ENCODE results near the gene CLCNKA.

Gene CLCNKA

GRCh38 chr1:16011936-16012589, 9.8 kb upstream of the CLCNKA start:
- no peak for TF ChIP-seq ZBTB7A (IDR thresholded peaks at IDR 0.05; ENCODE audit: low read depth)
- TF ChIP-seq, protein P1, sequence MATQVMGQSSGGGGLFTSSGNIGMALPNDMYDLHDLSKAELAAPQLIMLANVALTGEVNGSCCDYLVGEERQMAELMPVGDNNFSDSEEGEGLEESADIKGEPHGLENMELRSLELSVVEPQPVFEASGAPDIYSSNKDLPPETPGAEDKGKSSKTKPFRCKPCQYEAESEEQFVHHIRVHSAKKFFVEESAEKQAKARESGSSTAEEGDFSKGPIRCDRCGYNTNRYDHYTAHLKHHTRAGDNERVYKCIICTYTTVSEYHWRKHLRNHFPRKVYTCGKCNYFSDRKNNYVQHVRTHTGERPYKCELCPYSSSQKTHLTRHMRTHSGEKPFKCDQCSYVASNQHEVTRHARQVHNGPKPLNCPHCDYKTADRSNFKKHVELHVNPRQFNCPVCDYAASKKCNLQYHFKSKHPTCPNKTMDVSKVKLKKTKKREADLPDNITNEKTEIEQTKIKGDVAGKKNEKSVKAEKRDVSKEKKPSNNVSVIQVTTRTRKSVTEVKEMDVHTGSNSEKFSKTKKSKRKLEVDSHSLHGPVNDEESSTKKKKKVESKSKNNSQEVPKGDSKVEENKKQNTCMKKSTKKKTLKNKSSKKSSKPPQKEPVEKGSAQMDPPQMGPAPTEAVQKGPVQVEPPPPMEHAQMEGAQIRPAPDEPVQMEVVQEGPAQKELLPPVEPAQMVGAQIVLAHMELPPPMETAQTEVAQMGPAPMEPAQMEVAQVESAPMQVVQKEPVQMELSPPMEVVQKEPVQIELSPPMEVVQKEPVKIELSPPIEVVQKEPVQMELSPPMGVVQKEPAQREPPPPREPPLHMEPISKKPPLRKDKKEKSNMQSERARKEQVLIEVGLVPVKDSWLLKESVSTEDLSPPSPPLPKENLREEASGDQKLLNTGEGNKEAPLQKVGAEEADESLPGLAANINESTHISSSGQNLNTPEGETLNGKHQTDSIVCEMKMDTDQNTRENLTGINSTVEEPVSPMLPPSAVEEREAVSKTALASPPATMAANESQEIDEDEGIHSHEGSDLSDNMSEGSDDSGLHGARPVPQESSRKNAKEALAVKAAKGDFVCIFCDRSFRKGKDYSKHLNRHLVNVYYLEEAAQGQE (IDR thresholded peaks at IDR 0.05; ENCODE audit: low read depth), result no peak
- TF ChIP-seq EGR1 (IDR thresholded peaks at IDR 0.05), result no peak
- TF ChIP-seq FOXM1 (IDR thresholded peaks at IDR 0.05; ENCODE audit: borderline replicate concordance, low read depth), result no peak
- TF ChIP-seq CREB1 (IDR thresholded peaks at IDR 0.05; ENCODE audit: low read depth), result no peak
- no peak for TF ChIP-seq CEBPB (IDR thresholded peaks at IDR 0.05)
- no peak for TF ChIP-seq TEAD4 (IDR thresholded peaks at IDR 0.05)
- no peak for TF ChIP-seq RAD21 (IDR thresholded peaks at IDR 0.05; ENCODE audit: low read depth)
- no peak for TF ChIP-seq NFIC (IDR thresholded peaks at IDR 0.05)
- no peak for TF ChIP-seq TCF12 (IDR thresholded peaks at IDR 0.05; ENCODE audit: low read depth)

DNA sequence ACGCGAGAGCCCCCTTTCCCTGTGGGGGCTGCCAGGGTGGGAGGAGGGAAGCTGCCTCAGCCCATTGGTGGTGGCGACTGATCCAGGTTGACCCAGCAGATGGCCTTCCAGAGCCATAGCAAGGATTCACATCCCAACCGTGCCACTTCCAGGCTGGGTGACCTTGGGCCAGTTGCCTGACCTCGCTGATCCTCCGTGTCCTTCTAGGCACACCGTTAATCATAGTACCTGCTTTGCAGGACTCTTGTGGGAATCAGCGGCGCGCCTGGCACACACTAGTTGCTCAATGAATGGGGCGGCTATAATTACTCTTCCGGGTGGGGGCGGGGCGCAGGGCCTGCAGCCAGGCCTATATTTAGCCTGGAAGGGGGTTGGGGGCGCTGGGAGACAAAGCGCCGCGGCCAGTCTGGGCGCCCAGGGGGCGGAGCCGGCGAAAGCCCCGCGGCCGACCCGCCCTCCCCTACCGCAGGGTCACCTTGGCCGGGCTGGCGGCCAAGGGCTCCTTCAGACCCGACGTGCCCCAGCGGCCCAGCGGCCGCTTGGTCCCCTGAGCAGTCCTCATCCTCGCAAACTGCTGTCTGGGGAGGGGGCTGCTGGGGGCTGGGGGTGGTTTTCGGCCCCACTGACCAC, 9.1 kb upstream of the CLCNKA start:
- TF ChIP-seq NFIC (IDR thresholded peaks at IDR 0.05), result peak; percentile 66; the same call in 1 of the 2 replicates
- TF ChIP-seq TEAD4 (IDR thresholded peaks at IDR 0.05), result 0 out of 2 replicates have a peak, but pooled peaks have one; percentile 11
- no peak for TF ChIP-seq TAF1 (IDR thresholded peaks at IDR 0.05; ENCODE audit: low read depth)
- peak; percentile 22; the same call in 1 of the 2 replicates for TF ChIP-seq RAD21 (IDR thresholded peaks at IDR 0.05; ENCODE audit: low read depth)
- TF ChIP-seq, protein P1 (IDR thresholded peaks at IDR 0.05; ENCODE audit: low read depth), result no peak
- TF ChIP-seq TCF12 (IDR thresholded peaks at IDR 0.05; ENCODE audit: low read depth), result 0 out of 2 replicates have a peak, but pooled peaks have one; percentile 38
- 0 out of 2 replicates have a peak, but pooled peaks have one; percentile 25 for TF ChIP-seq EGR1 (IDR thresholded peaks at IDR 0.05)
- TF ChIP-seq ZBTB7A (IDR thresholded peaks at IDR 0.05; ENCODE audit: low read depth), result no peak
- peak; percentile 81 for TF ChIP-seq CEBPB (IDR thresholded peaks at IDR 0.05)
- TF ChIP-seq YY1 (IDR thresholded peaks at IDR 0.05; ENCODE audit: low read depth), result no peak

DNA sequence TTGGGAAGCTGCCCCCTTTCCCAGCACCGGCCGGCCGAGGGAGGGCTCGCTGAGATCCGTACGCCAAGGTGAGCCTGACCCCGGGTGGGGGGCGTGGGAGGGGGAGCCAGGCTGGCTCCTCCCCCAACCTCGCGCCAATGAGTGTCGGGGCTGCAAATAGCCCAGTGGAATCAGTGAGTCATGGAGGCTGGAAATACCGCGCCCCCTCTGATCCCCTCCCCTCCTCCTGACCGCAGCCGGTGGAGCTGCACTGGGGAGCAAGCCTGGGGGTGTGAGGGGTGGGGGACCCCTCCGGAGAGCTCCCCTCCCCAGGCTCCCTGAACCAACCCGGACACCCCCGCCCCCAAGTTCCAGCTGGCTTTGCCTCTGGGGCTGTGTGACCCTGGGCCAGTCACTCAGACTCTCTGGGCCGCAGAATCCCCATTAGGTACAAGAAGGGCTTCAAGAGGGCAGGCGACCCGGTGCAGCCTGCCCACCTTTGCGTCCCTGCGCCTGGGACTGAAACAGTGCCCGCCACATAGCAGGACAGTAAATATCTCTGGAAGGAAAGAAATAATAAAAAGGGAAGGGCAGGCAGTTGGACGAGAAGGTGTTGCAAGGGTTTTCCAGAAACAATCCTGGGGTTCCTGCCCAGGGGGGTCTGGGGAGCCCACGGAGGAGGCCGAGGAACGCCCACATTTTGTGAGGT, 8.5 kb upstream of the CLCNKA start:
- TF ChIP-seq EGR1 (IDR thresholded peaks at IDR 0.05) (no peak), USF1 (IDR thresholded peaks at IDR 0.05) (no peak), TAF1 (IDR thresholded peaks at IDR 0.05; ENCODE audit: low read depth) (peak; percentile 21; the same call in 1 of the 2 replicates), CREB1 (IDR thresholded peaks at IDR 0.05; ENCODE audit: low read depth) (no peak), YY1 (IDR thresholded peaks at IDR 0.05; ENCODE audit: low read depth) (no peak), ZBTB7A (IDR thresholded peaks at IDR 0.05; ENCODE audit: low read depth) (peak; percentile 100), EP300 (IDR thresholded peaks at IDR 0.05; ENCODE audit: borderline replicate concordance) (peak; percentile 25; the same call in 1 of the 2 replicates), FOXM1 (IDR thresholded peaks at IDR 0.05; ENCODE audit: borderline replicate concordance, low read depth) (no peak), CEBPB (IDR thresholded peaks at IDR 0.05) (no peak), RAD21 (IDR thresholded peaks at IDR 0.05; ENCODE audit: low read depth) (no peak), NFIC (IDR thresholded peaks at IDR 0.05) (peak; percentile 40; the same call in 1 of the 2 replicates), TEAD4 (IDR thresholded peaks at IDR 0.05) (peak; percentile 39; the same call in 1 of the 2 replicates), TCF12 (IDR thresholded peaks at IDR 0.05; ENCODE audit: low read depth) (no peak)
- TF ChIP-seq, protein P2, sequence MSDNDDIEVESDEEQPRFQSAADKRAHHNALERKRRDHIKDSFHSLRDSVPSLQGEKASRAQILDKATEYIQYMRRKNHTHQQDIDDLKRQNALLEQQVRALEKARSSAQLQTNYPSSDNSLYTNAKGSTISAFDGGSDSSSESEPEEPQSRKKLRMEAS (IDR thresholded peaks at IDR 0.05), result no peak
- TF ChIP-seq, protein P1 (IDR thresholded peaks at IDR 0.05; ENCODE audit: low read depth), result no peak

- TF ChIP-seq USF1 (IDR thresholded peaks at IDR 0.05) (no peak), TCF12 (IDR thresholded peaks at IDR 0.05; ENCODE audit: low read depth) (no peak), YY1 (IDR thresholded peaks at IDR 0.05; ENCODE audit: low read depth) (no peak), TEAD4 (IDR thresholded peaks at IDR 0.05) (no peak), CREB1 (IDR thresholded peaks at IDR 0.05; ENCODE audit: low read depth) (no peak), CEBPB (IDR thresholded peaks at IDR 0.05) (no peak), RAD21 (IDR thresholded peaks at IDR 0.05; ENCODE audit: low read depth) (no peak), NFIC (IDR thresholded peaks at IDR 0.05) (no peak), TAF1 (IDR thresholded peaks at IDR 0.05; ENCODE audit: low read depth) (no peak), EGR1 (IDR thresholded peaks at IDR 0.05) (no peak), FOXM1 (IDR thresholded peaks at IDR 0.05; ENCODE audit: borderline replicate concordance, low read depth) (no peak), EP300 (IDR thresholded peaks at IDR 0.05; ENCODE audit: borderline replicate concordance) (no peak), ZBTB7A (IDR thresholded peaks at IDR 0.05; ENCODE audit: low read depth) (no peak)
- TF ChIP-seq, protein P2 (IDR thresholded peaks at IDR 0.05), result no peak
- TF ChIP-seq, protein P1 (IDR thresholded peaks at IDR 0.05; ENCODE audit: low read depth), result no peak
Measured at GRCh38 chr1:16013908-16014258, 8.0 kb upstream of the CLCNKA start.
